NB4 (cell line): ENCODE measurements around the gene EDC3.

Experiments used
- DNase-seq: peaks from one replicate; pipeline ENCODE4 v3.0.0; 2010; ENCODE audit warnings: low read depth
- H3K4me3 ChIP-seq: one replicate; pipeline ENCODE4 v1.5.1; 2011; ENCODE audit warnings: mild to moderate bottlenecking, low read depth, low read length, moderate library complexity
- MYC ChIP-seq: IDR thresholded peaks from 2 replicates; pipeline ENCODE4 v1.6.1; 2011; ENCODE audit warnings: low read depth, low read length
- POLR2A ChIP-seq: IDR thresholded peaks from 2 replicates; pipeline ENCODE4 v1.6.1; 2011; ENCODE audit warnings: mild to moderate bottlenecking; ENCODE audit not compliant: insufficient read length; ENCODE audit errors: extremely low read depth
- TF ChIP-seq, protein P1 (sequence below): IDR thresholded peaks from one replicate; pipeline ENCODE4 v1.5.1; 2012; ENCODE audit warnings: low read depth, low read length
- TF ChIP-seq, protein P2 (sequence below): IDR thresholded peaks from 2 replicates; pipeline ENCODE4 v1.6.1; 2011; ENCODE audit warnings: low read depth, low read length

EDC3 gene

DNA sequence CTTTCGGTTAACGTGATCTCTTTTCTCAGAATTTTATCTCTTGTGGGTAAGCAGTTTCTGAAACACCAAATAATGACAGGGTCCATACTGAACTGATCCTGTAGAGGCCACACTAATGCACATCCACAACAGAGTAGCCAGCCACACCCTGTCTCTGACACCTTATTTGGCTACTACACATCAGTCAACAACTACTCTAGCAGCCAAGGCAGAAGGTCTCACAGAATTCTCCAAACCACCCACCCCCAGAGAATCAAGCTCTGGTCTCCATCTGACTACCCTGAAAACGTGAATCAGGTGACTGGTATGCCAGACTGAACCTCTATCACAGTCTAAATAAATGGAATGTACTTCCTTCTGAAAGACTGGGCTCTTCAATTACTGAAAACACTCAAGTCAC is 38.0 kb downstream of the EDC3 start:
- TF ChIP-seq POLR2A (no peak), MYC (no peak)
- TF ChIP-seq, protein P1, sequence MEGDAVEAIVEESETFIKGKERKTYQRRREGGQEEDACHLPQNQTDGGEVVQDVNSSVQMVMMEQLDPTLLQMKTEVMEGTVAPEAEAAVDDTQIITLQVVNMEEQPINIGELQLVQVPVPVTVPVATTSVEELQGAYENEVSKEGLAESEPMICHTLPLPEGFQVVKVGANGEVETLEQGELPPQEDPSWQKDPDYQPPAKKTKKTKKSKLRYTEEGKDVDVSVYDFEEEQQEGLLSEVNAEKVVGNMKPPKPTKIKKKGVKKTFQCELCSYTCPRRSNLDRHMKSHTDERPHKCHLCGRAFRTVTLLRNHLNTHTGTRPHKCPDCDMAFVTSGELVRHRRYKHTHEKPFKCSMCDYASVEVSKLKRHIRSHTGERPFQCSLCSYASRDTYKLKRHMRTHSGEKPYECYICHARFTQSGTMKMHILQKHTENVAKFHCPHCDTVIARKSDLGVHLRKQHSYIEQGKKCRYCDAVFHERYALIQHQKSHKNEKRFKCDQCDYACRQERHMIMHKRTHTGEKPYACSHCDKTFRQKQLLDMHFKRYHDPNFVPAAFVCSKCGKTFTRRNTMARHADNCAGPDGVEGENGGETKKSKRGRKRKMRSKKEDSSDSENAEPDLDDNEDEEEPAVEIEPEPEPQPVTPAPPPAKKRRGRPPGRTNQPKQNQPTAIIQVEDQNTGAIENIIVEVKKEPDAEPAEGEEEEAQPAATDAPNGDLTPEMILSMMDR, result no peak
- TF ChIP-seq, protein P2, sequence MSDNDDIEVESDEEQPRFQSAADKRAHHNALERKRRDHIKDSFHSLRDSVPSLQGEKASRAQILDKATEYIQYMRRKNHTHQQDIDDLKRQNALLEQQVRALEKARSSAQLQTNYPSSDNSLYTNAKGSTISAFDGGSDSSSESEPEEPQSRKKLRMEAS, result no peak
- H3K4me3 ChIP-seq, result no peak overlapping the region
- no peak for DNase-seq

DNA sequence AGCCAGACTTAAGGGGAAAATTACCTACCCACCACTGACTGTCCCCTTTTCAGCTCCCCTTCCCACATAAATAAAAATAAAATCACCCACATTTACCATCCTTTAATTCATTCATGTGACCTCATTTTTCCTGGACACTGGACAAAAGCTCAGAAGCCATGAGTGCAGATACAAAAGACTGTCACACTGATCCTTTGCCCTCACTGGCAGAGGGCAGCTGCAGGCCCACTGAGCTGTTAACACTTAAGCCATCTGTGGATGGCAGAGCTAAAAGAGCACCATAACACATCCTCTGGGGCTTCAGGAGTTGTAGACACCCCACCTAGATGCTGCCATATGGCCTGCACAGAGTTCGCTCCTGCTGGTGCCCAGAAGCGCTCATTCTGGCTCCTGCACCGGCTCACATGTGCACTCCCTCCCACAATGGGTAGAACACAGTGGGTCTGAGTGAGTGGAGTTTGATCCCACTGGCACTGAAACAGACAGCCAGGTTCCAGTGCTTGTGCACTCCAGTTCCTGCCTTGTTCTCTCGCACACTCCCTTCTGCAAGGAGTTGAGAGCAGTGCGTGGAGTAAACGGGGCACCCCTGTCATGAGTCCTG is 38.8 kb downstream of the EDC3 start:
- no peak for DNase-seq
- TF ChIP-seq MYC (no peak), POLR2A (no peak)
- TF ChIP-seq, protein P1, result no peak
- TF ChIP-seq, protein P2, result no peak
- H3K4me3 ChIP-seq, result no peak overlapping the region

DNA sequence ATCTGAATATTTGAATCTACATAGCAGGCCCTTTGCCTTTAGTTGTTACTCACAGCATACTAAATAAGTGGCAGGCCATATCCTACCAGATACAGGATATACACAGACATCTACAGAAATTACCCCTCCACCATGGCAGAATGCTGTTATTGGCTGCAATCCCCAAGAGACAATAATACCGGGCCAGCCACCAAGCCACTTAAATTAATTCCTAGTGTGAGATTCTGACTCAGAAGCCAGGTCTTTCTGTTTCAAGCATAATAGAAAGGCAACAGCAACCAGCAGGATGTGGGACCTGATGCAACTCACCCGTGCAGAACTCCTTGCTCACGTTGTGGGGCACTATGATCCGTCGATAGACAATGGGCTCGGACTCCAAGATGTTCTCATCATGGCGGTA is 40.4 kb downstream of the EDC3 start:
- no peak overlapping the region for H3K4me3 ChIP-seq
- peak; percentile 30 for DNase-seq
- TF ChIP-seq POLR2A (no peak), MYC (no peak)
- TF ChIP-seq, protein P2, result no peak
- TF ChIP-seq, protein P1, result no peak

DNA sequence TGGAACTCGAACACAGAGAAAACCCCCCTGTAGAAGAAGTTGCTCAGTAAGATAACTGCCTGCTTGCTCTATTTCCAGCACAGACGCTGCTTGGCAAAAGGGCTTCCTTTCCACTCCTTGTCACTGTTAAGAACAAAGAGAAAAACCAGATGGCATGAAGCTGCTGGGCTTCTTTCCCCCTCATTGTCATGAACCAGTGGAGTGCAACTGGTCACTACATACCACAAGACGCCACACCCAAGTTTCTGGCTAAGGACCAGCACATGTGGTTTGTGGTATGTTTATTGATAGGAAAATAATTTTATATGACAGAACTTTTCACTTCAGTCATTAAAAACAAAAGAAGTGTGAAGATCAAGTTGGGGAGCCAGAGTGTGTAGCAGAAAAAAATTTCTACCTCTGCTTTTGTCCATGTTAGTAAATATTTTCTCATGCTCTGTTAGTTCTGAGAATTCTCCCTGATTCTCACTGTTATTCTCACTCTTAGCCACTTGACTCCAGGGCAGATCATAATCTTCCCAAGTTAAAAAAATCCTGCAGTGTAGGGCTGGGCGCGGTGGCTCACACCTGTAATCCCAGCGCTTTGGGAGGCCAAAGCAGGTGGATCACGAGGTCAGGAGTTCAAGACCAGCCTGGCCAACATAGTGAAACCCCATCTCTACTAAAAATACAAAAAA is 42.3 kb downstream of the EDC3 start:
- no peak for DNase-seq
- TF ChIP-seq, protein P2, result no peak
- TF ChIP-seq POLR2A (no peak), MYC (no peak)
- TF ChIP-seq, protein P1, result no peak
- H3K4me3 ChIP-seq, result no peak overlapping the region

DNA sequence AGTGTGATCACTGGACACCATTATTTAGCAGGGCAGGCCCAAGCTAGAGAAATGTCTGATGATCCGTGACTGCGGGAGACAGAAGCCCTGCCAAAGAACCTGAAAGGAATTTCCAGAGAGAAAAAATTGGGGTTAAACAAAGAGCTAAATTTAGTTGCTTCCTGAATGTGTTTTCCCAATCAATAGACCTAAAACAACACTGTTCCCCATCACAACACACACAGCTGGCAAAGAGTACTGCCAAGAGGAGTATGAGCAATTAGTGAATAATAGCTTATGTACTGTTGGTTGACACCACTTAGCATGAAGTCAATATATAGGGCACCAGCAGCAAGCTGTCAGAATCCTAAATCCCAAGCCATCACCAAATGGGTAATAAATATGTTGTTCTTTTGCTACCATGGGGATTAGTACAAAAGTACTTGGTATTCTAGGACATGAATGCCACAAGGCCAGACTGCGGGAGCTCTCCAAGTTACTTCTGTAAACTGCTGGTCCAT is 44.5 kb downstream of the EDC3 start:
- DNase-seq, result no peak
- TF ChIP-seq, protein P1, result no peak
- no peak for TF ChIP-seq POLR2A
- TF ChIP-seq MYC, result no peak
- H3K4me3 ChIP-seq, result no peak overlapping the region
